HCT116 (cell line): ENCODE results near the gene SLC13A4. TPM values are rescaled to one million over a fixed set of nuclear protein-coding genes. Genes with fewer than 3 reads are reported as not detected.

Experiments used
- ATAC-seq: fragments of 200-7000 bp; cut with Tn5 transposase; 2 replicates; pipeline ENCODE4 v1.9.1; 2020; ENCODE audit warnings: mild to moderate bottlenecking, moderate library complexity
- BruUV-seq: library from RNA; stranded (reverse); fragments of 400-500 nt; replicated peaks from 2 replicates; lab custom pipeline; 2021; lab: Mats Ljungman, UMichigan
- CTCF ChIA-PET: fragments of 300-600 bp; sonication (Branson Sonifier 250); formaldehyde crosslinking; loops from one replicate; lab custom pipeline; 2021; ENCODE audit warnings: antibody characterized with exemption; lab: Charles Lee
- POLR2A ChIA-PET: fragments of 300-600, 350-600 bp; sonication (Branson Sonifier 250); formaldehyde crosslinking; loops from one replicate; lab custom pipeline; 2021; ENCODE audit warnings: antibody characterized with exemption; lab: Charles Lee
- RAD21 ChIA-PET, 2 experiments: fragments of 300-600 bp; sonication (Branson Sonifier 250); formaldehyde crosslinking; loops; one replicate each; lab custom pipeline; 2023; ENCODE audit warnings: low total read pairs in 2 of 2; ENCODE audit not compliant: uncharacterized antibody in 2 of 2, unreplicated experiment in 2 of 2, low non-redundant PET in 1 of 2; lab: Charles Lee
- DNase-seq: peaks from one replicate; pipeline ENCODE4 v3.0.0-alpha.2; 2010; ENCODE audit warnings: low read depth, low spot score
- H2AFZ ChIP-seq: fragments of 200-600 bp; shearing (Covaris generic), sonication (generic); 2 replicates; pipeline ENCODE4 v1.6.1; 2017; ENCODE audit warnings: low read depth, mixed run types, mixed read lengths, antibody characterized with exemption, low read length; ENCODE audit not compliant: poor library complexity, severe bottlenecking
- H3K27ac ChIP-seq: 2 replicates; pipeline ENCODE4 v1.5.1; 2012; ENCODE audit warnings: low read depth, low read length
- H3K27me3 ChIP-seq: fragments of 200-600 bp; sonication (generic); 2 replicates; pipeline ENCODE4 v1.6.1; 2016; ENCODE audit warnings: mixed run types, low read length, mixed read lengths; ENCODE audit not compliant: insufficient read depth
- H3K36me3 ChIP-seq, 2 experiments: fragments of 200-500 bp in 1 of 2; fragments of 200-600 bp in 1 of 2; sonication (Bioruptor generic) in 1 of 2; sonication (generic) in 1 of 2; 2 replicates each; pipeline versions ENCODE4 v1.5.1 to v1.6.1; 2014 to 2016; ENCODE audit warnings: low read length in 2 of 2, inconsistent platforms in 1 of 2, mixed read lengths in 1 of 2, mixed run types in 1 of 2; ENCODE audit not compliant: insufficient read depth in 2 of 2, control insufficient read depth in 1 of 2
- H3K4me1 ChIP-seq, 2 experiments: fragments of 200-600 bp in 1 of 2; sonication (generic) in 1 of 2; 2 replicates each; pipeline versions ENCODE4 v1.5.1 to v1.6.1; 2012 to 2017; ENCODE audit warnings: low read length in 2 of 2, inconsistent platforms in 1 of 2, mild to moderate bottlenecking in 1 of 2, mixed read lengths in 1 of 2, mixed run types in 1 of 2, moderate library complexity in 1 of 2; ENCODE audit not compliant: insufficient read depth in 2 of 2, control insufficient read depth in 1 of 2
- H3K4me2 ChIP-seq: fragments of 200-600 bp; sonication (generic); 2 replicates; pipeline ENCODE4 v1.6.1; 2017; ENCODE audit warnings: mixed run types, low read length, mixed read lengths
- H3K4me3 ChIP-seq, 2 experiments: fragments of 200-600 bp in 1 of 2; sonication (generic) in 1 of 2; replicated peaks in 1 of 2; 2 replicates each; pipeline ENCODE4 v1.5.1; 2011 to 2016; ENCODE audit warnings: low read length in 2 of 2, control low read depth in 1 of 2, low read depth in 1 of 2, mild to moderate bottlenecking in 1 of 2, mixed read lengths in 1 of 2, mixed run types in 1 of 2
- H3K79me2 ChIP-seq: fragments of 200-600 bp; sonication (generic); 2 replicates; pipeline ENCODE4 v1.6.1; 2017; ENCODE audit warnings: mild to moderate bottlenecking, mixed run types, low read length, moderate library complexity, mixed read lengths; ENCODE audit not compliant: insufficient read depth
- H3K9ac ChIP-seq: fragments of 200-600 bp; sonication (generic); 2 replicates; pipeline ENCODE4 v1.6.1; 2016; ENCODE audit warnings: low read length, mixed read lengths
- H3K9me2 ChIP-seq: fragments of 200-600 bp; sonication (generic), shearing (Covaris generic); 2 replicates; pipeline ENCODE4 v1.6.1; 2017; ENCODE audit warnings: mixed run types, mild to moderate bottlenecking, moderate library complexity; ENCODE audit not compliant: insufficient read depth
- H3K9me3 ChIP-seq, 2 experiments: fragments of 200-500 bp in 1 of 2; fragments of 200-600 bp in 1 of 2; sonication (Bioruptor generic) in 1 of 2; sonication (generic) in 1 of 2; 2 replicates each; pipeline ENCODE4 v1.6.1; 2014 to 2017; ENCODE audit warnings: low read length in 2 of 2, mixed read lengths in 2 of 2, inconsistent platforms in 1 of 2, low read depth in 1 of 2, mild to moderate bottlenecking in 1 of 2, mixed run types in 1 of 2, moderate library complexity in 1 of 2; ENCODE audit not compliant: control insufficient read depth in 1 of 2, insufficient read depth in 1 of 2
- H4K20me1 ChIP-seq: fragments of 200-600 bp; sonication (generic), shearing (Covaris generic); 2 replicates; pipeline ENCODE4 v1.6.1; 2017; ENCODE audit warnings: mixed run types, mild to moderate bottlenecking, moderate library complexity; ENCODE audit not compliant: insufficient read depth
- EGR1 ChIP-seq: IDR thresholded peaks from 2 replicates; pipeline ENCODE4 v1.6.1; 2012; ENCODE audit warnings: low read depth
- EZH2phosphoT487 ChIP-seq: fragments of 200-600 bp; IDR thresholded peaks from 2 replicates; pipeline ENCODE4 v1.6.1; 2018; ENCODE audit warnings: antibody characterized with exemption, borderline replicate concordance
- FOSL1 ChIP-seq: IDR thresholded peaks from 2 replicates; pipeline ENCODE4 v1.6.1; 2012; ENCODE audit warnings: low read depth
- JUND ChIP-seq: IDR thresholded peaks from 2 replicates; pipeline ENCODE4 v1.6.1; 2012
- POLR2AphosphoS5 ChIP-seq: IDR thresholded peaks from 2 replicates; pipeline ENCODE4 v1.6.1; 2011; ENCODE audit warnings: mild to moderate bottlenecking, low read depth, low read length, moderate library complexity
- REST ChIP-seq: IDR thresholded peaks from 2 replicates; pipeline ENCODE4 v1.6.1; 2012; ENCODE audit warnings: low read depth
- SRF ChIP-seq: IDR thresholded peaks from 2 replicates; pipeline ENCODE4 v1.6.1; 2012; ENCODE audit warnings: low read depth
- TCF7L2 ChIP-seq: IDR thresholded peaks from 2 replicates; pipeline ENCODE4 v1.7.0; 2011; ENCODE audit warnings: borderline replicate concordance, inconsistent platforms; ENCODE audit not compliant: insufficient read depth, insufficient read length; ENCODE audit errors: extremely low read depth
- YY1 ChIP-seq: IDR thresholded peaks from 2 replicates; pipeline ENCODE4 v1.6.1; 2011; ENCODE audit warnings: low read length, low read depth, moderate library complexity, mild to moderate bottlenecking; ENCODE audit not compliant: insufficient replicate concordance; ENCODE audit errors: extremely low read depth
- ZFX ChIP-seq: fragments of 450-650 bp; IDR thresholded peaks from 2 replicates; pipeline ENCODE4 v1.6.1; 2017
- intact Hi-C: fragments of 100-400 bp; cut with micrococcal nuclease; formaldehyde crosslinking; loops from 2 replicates; pipeline ENCODE4 v1.10.0; 2022
- total RNA-seq: library from RNA; stranded (reverse); gene quantifications from one replicate; pipeline ENCODE4 v1.2.1, GENCODE V29; 2021; ENCODE audit not compliant: unreplicated experiment

The SLC13A4 gene
- total RNA-seq, 1 experiment from 2014 or later, result 0.30 TPM

- TF ChIP-seq REST, result no peak
- TF ChIP-seq YY1, result no peak
- TF ChIP-seq POLR2AphosphoS5, result no peak
- TF ChIP-seq FOSL1, result no peak
- no peak for TF ChIP-seq SRF
- no peak for TF ChIP-seq JUND
- TF ChIP-seq TCF7L2, result no peak
- TF ChIP-seq ZFX, result no peak
- TF ChIP-seq EGR1, result no peak
Measured at GRCh38 chr7:135761751-135762488, 33.9 kb upstream of the SLC13A4 start (continued).

- H3K27me3 ChIP-seq, result no peaks in the 10 kb centered on the region
- H3K27ac ChIP-seq, result no peak overlapping the region
- no peaks in the 10 kb centered on the region for H3K9me2 ChIP-seq
- no peak overlapping the region for H3K9ac ChIP-seq
- H2AFZ ChIP-seq, result no peak overlapping the region
- intact Hi-C loops, result no loop called here
- H4K20me1 ChIP-seq, result no peaks in the 10 kb centered on the region
- no peaks in the 10 kb centered on the region for H3K36me3 ChIP-seq
- DNase-seq (no peak), ATAC-seq (no peak)
- ChIA-PET RAD21 (no interaction called here), POLR2A (no interaction called here), CTCF (no interaction called here)
- no peak overlapping the region for H3K4me3 ChIP-seq
- peaks cover 0 to 10% of the 10 kb centered on the region in 2 experiments; a peak in 1 of 4 replicates for H3K4me1 ChIP-seq
- H3K9me3 ChIP-seq, result peaks cover 0 to 4% of the 10 kb centered on the region in 2 experiments; a peak in 1 of 4 replicates
- TF ChIP-seq EGR1, result no peak
- no peak for TF ChIP-seq EZH2phosphoT487
- no peak for TF ChIP-seq REST
- H3K79me2 ChIP-seq, result no peaks in the 10 kb centered on the region
- BruUV-seq, result no TSS peak
- H3K4me2 ChIP-seq, result no peak overlapping the region
Measured at GRCh38 chr7:135759532-135759931, 31.5 kb upstream of the SLC13A4 start.
